ENCODE results near the gene IRAK3. TPM values are rescaled to one million over a fixed set of nuclear protein-coding genes. Genes with fewer than 3 reads are reported as not detected.

IRAK3 gene
- total RNA-seq, 1 experiment from 2014 or later: 0.70 TPM

DNA sequence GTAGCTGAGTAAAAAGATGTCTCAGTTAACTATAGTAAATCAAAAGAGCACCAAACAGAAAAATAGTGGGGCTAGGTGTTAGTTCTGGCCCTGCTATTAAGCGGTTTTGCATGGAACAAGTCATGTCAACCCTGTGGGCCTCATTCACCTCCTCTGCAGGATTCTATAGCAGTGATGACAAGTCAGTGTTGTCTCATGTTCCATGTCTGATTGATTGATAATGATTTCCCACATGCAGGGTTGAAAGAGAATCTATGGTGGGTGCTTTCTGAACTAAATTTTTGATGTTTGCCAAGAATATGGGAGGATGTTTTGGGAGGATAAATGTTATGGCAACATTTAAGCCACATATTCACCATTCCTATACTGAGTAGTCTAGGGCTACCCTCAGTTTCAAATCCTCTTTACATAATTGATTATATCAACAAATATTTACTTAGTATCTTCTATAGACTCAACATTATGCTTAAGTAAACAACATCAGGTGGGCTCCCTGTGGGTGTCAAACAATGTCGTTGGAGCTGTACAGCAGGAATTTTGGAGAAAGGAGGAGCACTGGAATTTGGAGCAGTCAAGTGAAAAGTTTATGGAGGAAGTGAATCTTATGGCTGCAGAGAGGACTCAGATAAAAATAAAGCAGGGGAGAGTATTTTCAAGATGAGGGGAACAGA lies 48.6 kb downstream of the IRAK3 start:
- no peak overlapping the region for H3K4me3 Mint-ChIP-seq

DNA sequence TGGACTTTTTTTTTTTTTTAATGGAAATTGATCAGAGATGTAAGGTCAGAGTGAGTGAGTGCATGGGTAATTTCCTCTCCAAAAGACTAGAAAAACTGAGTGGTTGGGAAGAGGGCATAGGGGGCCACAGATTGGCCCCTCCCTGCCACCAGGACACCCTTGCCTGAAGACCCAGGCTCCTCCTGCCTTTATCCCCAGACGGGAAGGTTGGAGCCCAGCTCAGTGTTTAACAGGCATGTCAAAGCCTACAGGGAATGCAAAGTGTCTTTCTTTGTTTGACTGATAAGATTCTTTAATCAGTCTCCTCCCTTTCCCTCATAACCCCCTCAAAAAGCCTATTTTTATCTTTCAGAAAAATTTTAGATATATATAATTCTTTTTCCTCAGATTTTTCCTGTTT lies 50.3 kb downstream of the IRAK3 start:
- Mint-ChIP-seq H3K9me3 (no peaks in the 10 kb centered on the region), H3K4me3 (no peak overlapping the region), H3K27ac (no peak overlapping the region), H3K27me3 (ENCODE audit: low read depth) (peaks cover 6% of the 10 kb centered on the region; the same call in 1 of the 2 replicates), H3K4me1 (peaks cover 31% of the 10 kb centered on the region), H3K36me3 (no peaks in the 10 kb centered on the region)
- ATAC-seq (peak; percentile 12; the same call in 1 of the 2 replicates), DNase-seq (ENCODE audit: low spot score) (no peak)
- POLR2A ChIA-PET: interaction anchor here (1.0 kb wide), 1 partner anchor 9 kb away, joined by 5 read pairs; no protein-coding TSS in a partner anchor
- CTCF ChIA-PET: interaction anchor here (0.9 to 1.8 kb wide), 2 partner anchors 30 to 94 kb away, joined by 3 to 5 read pairs; no protein-coding TSS in a partner anchor
- no peak for TF ChIP-seq HMGA2 (CRISPR knock-in tag; IDR thresholded peaks at IDR 0.05)
- no peak for TF ChIP-seq GRHL2 (CRISPR knock-in tag; IDR thresholded peaks at IDR 0.05; ENCODE audit: insufficient replicate concordance, severe bottlenecking)
- TF ChIP-seq ZNF396 (CRISPR knock-in tag; IDR thresholded peaks at IDR 0.05; ENCODE audit: borderline replicate concordance): no peak
- TF ChIP-seq E2F4 (CRISPR knock-in tag; IDR thresholded peaks at IDR 0.05; ENCODE audit: borderline replicate concordance, low read depth): no peak
- TF ChIP-seq CREB1 (CRISPR knock-in tag; IDR thresholded peaks at IDR 0.05): no peak
- no peak for TF ChIP-seq ZNF219 (CRISPR knock-in tag; IDR thresholded peaks at IDR 0.05; ENCODE audit: borderline replicate concordance)
- no peak for TF ChIP-seq NFE2L1 (CRISPR knock-in tag; IDR thresholded peaks at IDR 0.05)
- TF ChIP-seq NR1H2 (CRISPR knock-in tag; IDR thresholded peaks at IDR 0.05): no peak
- TF ChIP-seq ZNF138 (CRISPR knock-in tag; conservative IDR thresholded peaks at IDR 0.05): no peak
- no peak for TF ChIP-seq CREM (CRISPR knock-in tag; IDR thresholded peaks at IDR 0.05)

More for the DNA sequence above, 48.6 kb downstream of the IRAK3 start:
- ChIA-PET CTCF (no interaction called here), POLR2A (no interaction called here)
- peaks cover 34% of the 10 kb centered on the region for H3K4me1 Mint-ChIP-seq
- ATAC-seq (no peak), DNase-seq (ENCODE audit: low spot score) (no peak)
- TF ChIP-seq GTF2I (CRISPR knock-in tag; conservative IDR thresholded peaks at IDR 0.05) (no peak), JAZF1 (CRISPR knock-in tag; IDR thresholded peaks at IDR 0.05) (no peak), NFATC4 (CRISPR knock-in tag; IDR thresholded peaks at IDR 0.05) (no peak), FOXP4 (CRISPR knock-in tag; IDR thresholded peaks at IDR 0.05) (no peak), ELF4 (CRISPR knock-in tag; IDR thresholded peaks at IDR 0.05; ENCODE audit: low read depth) (no peak), FOXP1 (CRISPR knock-in tag; IDR thresholded peaks at IDR 0.05; ENCODE audit: borderline replicate concordance) (no peak), HMGA2 (CRISPR knock-in tag; IDR thresholded peaks at IDR 0.05) (no peak), TEAD4 (CRISPR knock-in tag; IDR thresholded peaks at IDR 0.05) (no peak), ZSCAN18 (CRISPR knock-in tag; IDR thresholded peaks at IDR 0.05) (no peak), CREB1 (CRISPR knock-in tag; IDR thresholded peaks at IDR 0.05) (no peak), ZNF219 (CRISPR knock-in tag; IDR thresholded peaks at IDR 0.05; ENCODE audit: borderline replicate concordance) (no peak), GABPB1 (CRISPR knock-in tag; IDR thresholded peaks at IDR 0.05) (no peak)
- TF ChIP-seq, protein P1, sequence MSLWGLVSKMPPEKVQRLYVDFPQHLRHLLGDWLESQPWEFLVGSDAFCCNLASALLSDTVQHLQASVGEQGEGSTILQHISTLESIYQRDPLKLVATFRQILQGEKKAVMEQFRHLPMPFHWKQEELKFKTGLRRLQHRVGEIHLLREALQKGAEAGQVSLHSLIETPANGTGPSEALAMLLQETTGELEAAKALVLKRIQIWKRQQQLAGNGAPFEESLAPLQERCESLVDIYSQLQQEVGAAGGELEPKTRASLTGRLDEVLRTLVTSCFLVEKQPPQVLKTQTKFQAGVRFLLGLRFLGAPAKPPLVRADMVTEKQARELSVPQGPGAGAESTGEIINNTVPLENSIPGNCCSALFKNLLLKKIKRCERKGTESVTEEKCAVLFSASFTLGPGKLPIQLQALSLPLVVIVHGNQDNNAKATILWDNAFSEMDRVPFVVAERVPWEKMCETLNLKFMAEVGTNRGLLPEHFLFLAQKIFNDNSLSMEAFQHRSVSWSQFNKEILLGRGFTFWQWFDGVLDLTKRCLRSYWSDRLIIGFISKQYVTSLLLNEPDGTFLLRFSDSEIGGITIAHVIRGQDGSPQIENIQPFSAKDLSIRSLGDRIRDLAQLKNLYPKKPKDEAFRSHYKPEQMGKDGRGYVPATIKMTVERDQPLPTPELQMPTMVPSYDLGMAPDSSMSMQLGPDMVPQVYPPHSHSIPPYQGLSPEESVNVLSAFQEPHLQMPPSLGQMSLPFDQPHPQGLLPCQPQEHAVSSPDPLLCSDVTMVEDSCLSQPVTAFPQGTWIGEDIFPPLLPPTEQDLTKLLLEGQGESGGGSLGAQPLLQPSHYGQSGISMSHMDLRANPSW (CRISPR knock-in tag; conservative IDR thresholded peaks at IDR 0.05; ENCODE audit: low read depth): no peak
- TF ChIP-seq, protein P2, sequence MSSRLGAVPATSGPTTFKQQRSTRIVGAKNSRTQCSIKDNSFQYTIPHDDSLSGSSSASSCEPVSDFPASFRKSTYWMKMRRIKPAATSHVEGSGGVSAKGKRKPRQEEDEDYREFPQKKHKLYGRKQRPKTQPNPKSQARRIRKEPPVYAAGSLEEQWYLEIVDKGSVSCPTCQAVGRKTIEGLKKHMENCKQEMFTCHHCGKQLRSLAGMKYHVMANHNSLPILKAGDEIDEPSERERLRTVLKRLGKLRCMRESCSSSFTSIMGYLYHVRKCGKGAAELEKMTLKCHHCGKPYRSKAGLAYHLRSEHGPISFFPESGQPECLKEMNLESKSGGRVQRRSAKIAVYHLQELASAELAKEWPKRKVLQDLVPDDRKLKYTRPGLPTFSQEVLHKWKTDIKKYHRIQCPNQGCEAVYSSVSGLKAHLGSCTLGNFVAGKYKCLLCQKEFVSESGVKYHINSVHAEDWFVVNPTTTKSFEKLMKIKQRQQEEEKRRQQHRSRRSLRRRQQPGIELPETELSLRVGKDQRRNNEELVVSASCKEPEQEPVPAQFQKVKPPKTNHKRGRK (CRISPR knock-in tag; IDR thresholded peaks at IDR 0.05; ENCODE audit: borderline replicate concordance): no peak
- no peaks in the 10 kb centered on the region for H3K9me3 Mint-ChIP-seq
- H3K27me3 Mint-ChIP-seq (ENCODE audit: low read depth): peaks cover 6% of the 10 kb centered on the region; the same call in 1 of the 2 replicates
- no peaks in the 10 kb centered on the region for H3K36me3 Mint-ChIP-seq
- H3K27ac Mint-ChIP-seq: no peak overlapping the region
